RCC 7860 (cell line): ENCODE results near the gene PORCN.

Experiments
- DNase-seq: peaks from one replicate; pipeline ENCODE4 v3.0.0-alpha.2; 2015; ENCODE audit warnings: low spot score
- FAIRE-seq: peaks from 2 replicates; lab custom pipeline; 2012; peaks lifted over from hg19 to GRCh38; lab: Jason Lieb, UNC

The PORCN gene

GRCh38 chrX:48508400-48509244 lies at the start of gene PORCN:
Gene PORCN, plus strand, starts transcription at chrX:48508992. Its CDS starts 829 bp downstream, at chrX:48509821.
- FAIRE-seq: peak; percentile 35
- peak; percentile 41 for DNase-seq

GRCh38 chrX:48459483-48459882 lies 49.3 kb upstream of the PORCN start:
- no peak for FAIRE-seq
- no peak for DNase-seq

- FAIRE-seq (no peak), DNase-seq (no peak)
Observed at GRCh38 chrX:48460031-48460430, 48.8 kb upstream of the PORCN start.

- DNase-seq (no peak), FAIRE-seq (no peak)
Observed at GRCh38 chrX:48460606-48461005, 48.2 kb upstream of the PORCN start.

- FAIRE-seq: no peak
- DNase-seq: no peak
Observed at GRCh38 chrX:48461830-48462229, 47.0 kb upstream of the PORCN start.

GRCh38 chrX:48465336-48465933 lies 43.4 kb upstream of the PORCN start:
- DNase-seq: peak; percentile 69
- peak; percentile 20 for FAIRE-seq

- no peak for DNase-seq
- no peak for FAIRE-seq
Observed at GRCh38 chrX:48466696-48467095, 42.1 kb upstream of the PORCN start.

- no peak for DNase-seq
- FAIRE-seq: no peak
Observed at GRCh38 chrX:48467281-48467761, 41.5 kb upstream of the PORCN start.

- DNase-seq: no peak
- FAIRE-seq: no peak
Observed at GRCh38 chrX:48468247-48468671, 40.5 kb upstream of the PORCN start.

- DNase-seq: no peak
- FAIRE-seq: no peak
Observed at GRCh38 chrX:48468693-48469691, 39.8 kb upstream of the PORCN start.

GRCh38 chrX:48470110-48470832 lies 38.5 kb upstream of the PORCN start, which contains the start of gene SLC38A5:
Gene SLC38A5, minus strand, starts transcription at chrX:48470260. Its CDS starts 2,336 bp downstream, at chrX:48467924.
- DNase-seq (no peak), FAIRE-seq (no peak)

- no peak for FAIRE-seq
- no peak for DNase-seq
Observed at GRCh38 chrX:48470833-48471118, 38.0 kb upstream of the PORCN start.

- FAIRE-seq (no peak), DNase-seq (no peak)
Observed at GRCh38 chrX:48471504-48471903, 37.3 kb upstream of the PORCN start.

- FAIRE-seq (no peak), DNase-seq (no peak)
Observed at GRCh38 chrX:48472225-48472624, 36.6 kb upstream of the PORCN start.

GRCh38 chrX:48472851-48473703 lies 35.7 kb upstream of the PORCN start:
- DNase-seq: no peak
- FAIRE-seq: no peak

GRCh38 chrX:48473704-48473990 lies 35.1 kb upstream of the PORCN start:
- no peak for FAIRE-seq
- DNase-seq: no peak

GRCh38 chrX:48474127-48474526 lies 34.7 kb upstream of the PORCN start:
- DNase-seq (no peak), FAIRE-seq (no peak)

GRCh38 chrX:48474581-48474980 lies 34.2 kb upstream of the PORCN start:
- DNase-seq (no peak), FAIRE-seq (no peak)

GRCh38 chrX:48475296-48475695 lies 33.5 kb upstream of the PORCN start:
- FAIRE-seq: no peak

More at GRCh38 chrX:48475296-48475695, 33.5 kb upstream of the PORCN start:
- DNase-seq: no peak
